Pons (tissue), 1 donor: ENCODE data around the gene INPP5K.
A peak's percentile ranks its signal among the peaks of the same experiment; 100 is the strongest.
"Not testable (repeated sequence)": the region's sequence is repeated elsewhere in the genome, so short reads cannot be mapped to it uniquely, and the experiment has no call there.

Experiments
- DNase-seq: peaks from one replicate; pipeline ENCODE4 v3.0.0-alpha.2; 2016; ENCODE audit warnings: low spot score

Gene INPP5K

GRCh38 chr17:1546292-1546922 lies 30.0 kb upstream of the INPP5K start:
- DNase-seq = no peak

- DNase-seq = no peak
Observed at GRCh38 chr17:1545618-1546017, 29.2 kb upstream of the INPP5K start.

GRCh38 chr17:1542316-1542715 lies 25.9 kb upstream of the INPP5K start:
- no peak for DNase-seq

- no peak for DNase-seq
Observed at GRCh38 chr17:1541367-1541904, 25.0 kb upstream of the INPP5K start.

- no peak for DNase-seq
Observed at GRCh38 chr17:1539811-1540210, 23.4 kb upstream of the INPP5K start.

GRCh38 chr17:1535737-1536136 lies 19.3 kb upstream of the INPP5K start:
- DNase-seq = no peak

- DNase-seq = no peak
Observed at GRCh38 chr17:1533661-1534325, 17.4 kb upstream of the INPP5K start.

- no peak for DNase-seq
Observed at GRCh38 chr17:1532836-1533602, 16.6 kb upstream of the INPP5K start.

GRCh38 chr17:1529863-1530262 lies 13.5 kb upstream of the INPP5K start:
- DNase-seq = no peak

- DNase-seq = not testable (repeated sequence)
Observed at GRCh38 chr17:1526876-1527275, 10.5 kb upstream of the INPP5K start.

- DNase-seq = no peak
Observed at GRCh38 chr17:1522626-1523025, 6.2 kb upstream of the INPP5K start.

- no peak for DNase-seq
Observed at GRCh38 chr17:1521086-1521640, 4.8 kb upstream of the INPP5K start.

- DNase-seq = no peak
Observed at GRCh38 chr17:1519678-1520077, 3.3 kb upstream of the INPP5K start.

GRCh38 chr17:1518410-1518809 lies 2.0 kb upstream of the INPP5K start:
- no peak for DNase-seq

GRCh38 chr17:1515640-1516387 lies 598 bp downstream of the INPP5K start:
- DNase-seq = peak; percentile 75

- DNase-seq = no peak
Observed at GRCh38 chr17:1512351-1512750, 4.1 kb downstream of the INPP5K start.

- no peak for DNase-seq
Observed at GRCh38 chr17:1511756-1512321, 4.6 kb downstream of the INPP5K start.

- DNase-seq = no peak
Observed at GRCh38 chr17:1511290-1511689, 5.1 kb downstream of the INPP5K start.

GRCh38 chr17:1509290-1509881 lies 7.0 kb downstream of the INPP5K start:
- DNase-seq = no peak

- DNase-seq = not testable (repeated sequence)
Observed at GRCh38 chr17:1508709-1509108, 7.7 kb downstream of the INPP5K start.

GRCh38 chr17:1506649-1507267 lies 9.7 kb downstream of the INPP5K start:
- DNase-seq = no peak
